ENCODE data around the gene NLN.
"Not testable (repeated sequence)": the region's sequence is repeated elsewhere in the genome, so short reads cannot be mapped to it uniquely, and the experiment has no call there.

The NLN gene

DNA sequence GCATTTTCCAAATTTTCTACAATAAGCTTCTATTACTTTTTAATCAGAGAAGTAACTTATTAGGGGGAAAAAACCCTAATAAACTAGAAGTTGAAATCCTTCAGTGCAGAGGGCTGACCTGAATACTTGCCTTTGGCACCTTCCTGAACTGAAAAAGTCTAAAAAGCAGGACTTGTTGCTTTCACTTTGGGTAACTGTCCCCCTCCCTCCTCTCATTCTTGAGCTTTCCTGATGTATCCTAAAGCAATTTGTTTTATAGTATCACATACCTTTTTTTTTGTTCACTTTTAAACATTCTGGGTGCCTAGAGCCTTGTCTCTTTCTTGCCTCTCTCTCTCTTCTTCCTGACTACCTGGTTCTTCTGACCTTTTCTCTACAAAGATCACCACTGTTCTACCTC, 140.4 kb downstream of the NLN start:
- TF ChIP-seq, protein P1, sequence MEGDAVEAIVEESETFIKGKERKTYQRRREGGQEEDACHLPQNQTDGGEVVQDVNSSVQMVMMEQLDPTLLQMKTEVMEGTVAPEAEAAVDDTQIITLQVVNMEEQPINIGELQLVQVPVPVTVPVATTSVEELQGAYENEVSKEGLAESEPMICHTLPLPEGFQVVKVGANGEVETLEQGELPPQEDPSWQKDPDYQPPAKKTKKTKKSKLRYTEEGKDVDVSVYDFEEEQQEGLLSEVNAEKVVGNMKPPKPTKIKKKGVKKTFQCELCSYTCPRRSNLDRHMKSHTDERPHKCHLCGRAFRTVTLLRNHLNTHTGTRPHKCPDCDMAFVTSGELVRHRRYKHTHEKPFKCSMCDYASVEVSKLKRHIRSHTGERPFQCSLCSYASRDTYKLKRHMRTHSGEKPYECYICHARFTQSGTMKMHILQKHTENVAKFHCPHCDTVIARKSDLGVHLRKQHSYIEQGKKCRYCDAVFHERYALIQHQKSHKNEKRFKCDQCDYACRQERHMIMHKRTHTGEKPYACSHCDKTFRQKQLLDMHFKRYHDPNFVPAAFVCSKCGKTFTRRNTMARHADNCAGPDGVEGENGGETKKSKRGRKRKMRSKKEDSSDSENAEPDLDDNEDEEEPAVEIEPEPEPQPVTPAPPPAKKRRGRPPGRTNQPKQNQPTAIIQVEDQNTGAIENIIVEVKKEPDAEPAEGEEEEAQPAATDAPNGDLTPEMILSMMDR (IDR thresholded peaks at IDR 0.05; ENCODE audit: control insufficient read depth, insufficient read depth, low read depth, low read length, missing control alignments), result no peak
- DNase-seq (ENCODE audit: low read depth), result no peak
- no peak overlapping the region for H3K4me3 ChIP-seq (ENCODE audit: control insufficient read depth, low read depth, low read length)

DNA sequence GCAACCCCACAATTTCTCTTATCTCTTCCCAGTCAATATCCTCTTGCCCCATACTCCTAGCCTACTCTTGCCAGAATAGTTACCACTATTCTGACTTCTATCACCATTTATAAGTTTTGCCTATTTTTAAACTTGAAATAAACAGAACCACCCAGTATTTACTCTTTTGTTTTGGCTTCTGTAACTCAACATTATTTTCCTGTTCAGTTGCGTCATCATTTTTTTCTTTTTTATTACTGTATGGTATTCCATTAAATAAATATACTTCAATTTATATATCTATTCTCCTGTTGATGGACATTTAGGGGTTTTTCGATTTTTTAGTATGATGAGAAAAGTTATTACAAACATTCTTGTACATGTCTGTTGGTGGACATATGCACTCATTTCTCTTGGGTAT, 141.7 kb downstream of the NLN start:
- no peak overlapping the region for H3K4me3 ChIP-seq (ENCODE audit: control insufficient read depth, low read depth, low read length)
- TF ChIP-seq, protein P1 (IDR thresholded peaks at IDR 0.05; ENCODE audit: control insufficient read depth, insufficient read depth, low read depth, low read length, missing control alignments), result no peak
- no peak for DNase-seq (ENCODE audit: low read depth)

DNA sequence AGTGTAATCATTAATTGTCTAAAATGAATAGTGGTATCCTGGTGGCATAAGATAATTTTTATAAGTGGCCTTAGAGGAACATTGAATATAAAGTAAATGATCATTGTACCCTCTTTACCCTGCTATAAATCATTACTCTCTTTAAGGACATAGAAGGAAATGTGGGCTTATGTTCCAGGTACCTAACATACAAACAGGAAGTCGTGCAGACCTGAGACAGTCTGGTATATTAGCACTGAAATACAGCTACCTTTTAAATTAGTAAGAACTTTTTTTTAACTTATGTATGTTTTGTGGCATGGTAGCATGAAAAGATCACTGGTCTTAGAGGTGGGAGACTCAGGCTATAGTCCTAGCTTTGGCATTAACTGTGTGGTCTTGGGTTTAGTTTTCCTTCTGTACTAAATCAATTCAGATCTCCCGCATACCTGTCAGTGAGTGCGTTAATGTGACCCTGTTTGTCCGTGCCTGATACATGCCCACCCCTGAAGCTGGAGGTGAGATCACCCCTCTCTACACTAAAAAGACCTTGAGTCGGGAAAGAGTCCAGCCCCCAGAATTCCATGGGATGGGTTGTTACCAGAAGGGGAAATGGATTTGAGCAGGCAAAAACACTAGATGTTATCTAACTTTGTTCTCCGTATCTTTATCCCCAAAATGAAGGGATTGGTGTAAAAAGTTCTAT, 145.0 kb downstream of the NLN start:
- TF ChIP-seq, protein P1 (IDR thresholded peaks at IDR 0.05; ENCODE audit: control insufficient read depth, insufficient read depth, low read depth, low read length, missing control alignments), result no peak
- DNase-seq (ENCODE audit: low read depth), result no peak
- no peak overlapping the region for H3K4me3 ChIP-seq (ENCODE audit: control insufficient read depth, low read depth, low read length)

DNA sequence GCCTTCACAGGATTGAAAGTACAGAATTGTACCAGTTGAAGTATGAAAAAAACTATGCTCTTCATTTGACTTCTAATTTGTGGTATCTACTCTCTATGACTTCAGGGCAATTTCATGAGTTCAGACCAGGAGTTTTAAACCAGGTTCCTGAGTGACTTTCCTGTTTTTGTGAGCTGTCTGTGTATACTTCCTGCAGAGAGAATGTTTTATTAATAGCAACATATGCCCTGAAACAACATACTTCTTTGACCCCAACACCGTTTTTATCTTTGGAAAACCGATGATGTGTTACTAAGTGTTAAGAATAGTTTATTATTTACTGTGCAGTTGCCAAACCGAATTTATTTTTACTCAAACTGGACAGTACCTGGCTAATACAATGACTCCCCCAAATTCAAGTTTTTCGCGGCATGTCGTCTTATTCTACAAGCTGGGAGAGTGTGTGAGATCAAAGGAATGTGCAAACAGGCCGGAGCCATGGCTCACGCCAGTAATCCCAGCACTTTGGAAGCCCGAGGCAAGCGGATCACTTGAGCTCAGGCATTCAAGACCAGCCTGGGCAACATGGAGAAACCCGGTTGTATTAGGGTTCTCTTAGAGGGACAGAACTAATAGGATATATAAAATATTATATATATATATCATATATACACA, 145.7 kb downstream of the NLN start:
- no peak for DNase-seq (ENCODE audit: low read depth)
- TF ChIP-seq, protein P1 (IDR thresholded peaks at IDR 0.05; ENCODE audit: control insufficient read depth, insufficient read depth, low read depth, low read length, missing control alignments), result no peak
- H3K4me3 ChIP-seq (ENCODE audit: control insufficient read depth, low read depth, low read length), result no peak overlapping the region

DNA sequence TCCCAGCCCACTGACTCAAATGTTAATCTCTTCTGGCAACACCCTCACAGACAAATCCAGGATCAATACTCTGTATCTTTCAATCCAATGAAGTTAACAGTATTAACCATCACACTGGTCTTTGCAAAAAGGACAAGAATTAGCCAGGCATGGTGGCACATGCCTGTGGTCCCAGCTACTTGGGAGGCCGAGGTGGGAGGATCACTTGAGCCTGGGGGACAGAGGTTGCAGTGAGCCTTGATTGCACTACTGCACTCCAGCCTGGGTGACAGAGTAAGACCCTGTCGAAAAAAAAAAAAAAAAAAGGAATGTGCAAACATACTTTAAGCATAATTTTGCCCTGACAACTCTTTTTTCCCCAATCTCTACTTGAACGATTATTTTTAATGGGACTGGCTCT, 146.5 kb downstream of the NLN start:
- TF ChIP-seq, protein P1 (IDR thresholded peaks at IDR 0.05; ENCODE audit: control insufficient read depth, insufficient read depth, low read depth, low read length, missing control alignments), result no peak
- no peak for DNase-seq (ENCODE audit: low read depth)

DNA sequence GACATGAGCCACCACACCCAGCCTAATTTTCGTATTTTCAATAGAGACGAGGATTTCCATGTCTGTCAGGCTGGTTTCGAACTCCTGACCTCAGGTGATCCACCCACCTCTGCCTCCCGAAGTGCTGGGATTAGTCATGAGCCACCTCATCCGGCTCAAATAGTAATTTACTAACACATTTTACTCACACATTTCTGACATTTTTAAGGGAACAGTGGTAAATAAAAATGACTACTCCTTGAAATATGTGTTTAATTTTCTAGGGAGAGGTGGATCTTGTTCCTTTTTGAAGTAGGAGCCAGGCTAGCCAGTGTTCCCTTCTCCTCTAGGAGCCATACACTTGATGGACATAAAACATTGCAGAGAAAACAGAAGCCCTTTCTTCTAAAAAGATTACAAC, 149.2 kb downstream of the NLN start:
- DNase-seq (ENCODE audit: low read depth), result no peak
- TF ChIP-seq, protein P1 (IDR thresholded peaks at IDR 0.05; ENCODE audit: control insufficient read depth, insufficient read depth, low read depth, low read length, missing control alignments), result no peak
- no peak overlapping the region for H3K4me3 ChIP-seq (ENCODE audit: control insufficient read depth, low read depth, low read length)

More for the DNA sequence above, 146.5 kb downstream of the NLN start:
- H3K4me3 ChIP-seq (ENCODE audit: control insufficient read depth, low read depth, low read length), result no peak overlapping the region

DNA sequence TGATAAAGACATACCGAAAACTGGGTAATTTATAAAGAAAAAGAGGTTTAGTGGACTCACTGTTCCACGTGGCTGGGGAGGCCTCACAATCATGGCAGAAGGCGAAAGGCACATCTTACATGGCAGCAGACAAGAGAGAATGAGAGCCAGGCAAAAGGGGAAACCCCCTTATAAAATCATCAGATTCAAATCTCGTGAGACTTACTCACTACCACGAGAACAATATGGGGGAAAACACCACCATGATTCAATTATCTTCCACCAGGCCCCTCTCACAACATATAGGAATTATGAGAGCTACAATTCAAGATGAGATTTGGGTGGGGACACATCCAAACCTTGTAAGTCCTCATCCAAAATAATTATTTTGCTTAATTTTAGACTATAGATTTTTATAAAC, 149.8 kb downstream of the NLN start:
- H3K4me3 ChIP-seq (ENCODE audit: control insufficient read depth, low read depth, low read length); DNase-seq (ENCODE audit: low read depth): not testable (repeated sequence)
